Measurements from ENCODE around the gene DMXL1.

Gene DMXL1

DNA sequence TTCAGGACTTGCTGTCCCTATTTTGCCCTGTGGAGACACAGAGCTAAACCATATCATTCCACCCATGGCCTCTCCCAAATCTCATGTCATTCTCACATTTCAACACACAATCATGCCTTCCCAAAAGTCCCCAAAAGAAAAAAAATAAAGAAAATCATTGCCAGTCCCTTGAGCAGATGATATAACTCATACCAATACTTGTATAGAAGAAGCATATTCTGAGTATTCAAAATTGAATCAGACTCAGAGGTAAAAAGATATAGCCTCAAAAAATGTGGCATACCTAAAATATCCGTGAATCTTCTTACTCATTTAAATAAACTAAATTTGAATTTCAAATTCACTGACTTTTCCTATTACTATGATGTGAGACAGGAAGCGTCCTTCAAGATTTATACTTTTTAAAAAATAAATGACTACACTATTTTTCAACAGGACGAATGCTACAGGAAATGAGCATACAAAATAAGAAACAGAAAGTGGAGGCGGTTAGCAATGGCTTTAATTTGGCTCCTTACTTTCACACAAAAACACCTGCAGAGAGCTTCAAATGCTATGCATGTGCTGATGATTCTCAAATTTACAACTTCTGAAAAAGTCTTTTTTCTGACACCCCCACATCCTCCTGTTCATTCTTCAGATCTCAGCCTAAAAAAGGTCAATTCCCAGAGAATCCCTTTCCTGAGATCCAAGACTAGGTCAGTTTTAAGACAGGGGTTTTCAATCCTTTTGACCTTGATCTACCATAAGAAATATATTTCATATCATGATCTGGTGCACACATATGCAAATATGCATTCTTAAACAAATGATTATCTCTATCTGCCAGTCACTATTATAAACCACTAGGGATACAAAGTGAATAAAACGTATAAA lies 39.6 kb upstream of the DMXL1 start:
- no peak for DNase-seq (ENCODE audit: extremely low read depth, low read depth)
- H3K4me3 ChIP-seq (replicated peaks; ENCODE audit: low read depth, low read length), result no peak overlapping the region

DNA sequence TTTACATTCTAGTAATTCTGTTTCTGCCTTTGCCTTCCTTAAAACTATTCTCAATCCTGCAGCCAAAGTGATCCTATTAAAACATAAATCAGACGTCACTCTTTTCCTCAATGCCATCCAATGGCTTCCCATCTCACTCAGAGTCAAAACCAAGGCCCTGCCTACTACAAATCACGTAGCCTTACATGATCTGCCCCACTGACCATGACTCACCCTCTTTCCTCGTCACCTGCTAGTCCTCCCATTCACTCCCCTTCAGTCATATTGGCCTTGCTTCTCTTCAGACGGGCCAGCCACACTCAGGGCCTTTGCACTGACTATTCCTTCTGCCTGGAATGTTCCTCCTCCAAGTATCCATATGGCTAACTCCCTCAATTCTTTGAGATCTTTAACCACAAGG lies 39.0 kb upstream of the DMXL1 start:
- no peak for DNase-seq (ENCODE audit: extremely low read depth, low read depth)

More for the DNA sequence above, 39.6 kb upstream of the DMXL1 start:
- TF ChIP-seq, protein P1, sequence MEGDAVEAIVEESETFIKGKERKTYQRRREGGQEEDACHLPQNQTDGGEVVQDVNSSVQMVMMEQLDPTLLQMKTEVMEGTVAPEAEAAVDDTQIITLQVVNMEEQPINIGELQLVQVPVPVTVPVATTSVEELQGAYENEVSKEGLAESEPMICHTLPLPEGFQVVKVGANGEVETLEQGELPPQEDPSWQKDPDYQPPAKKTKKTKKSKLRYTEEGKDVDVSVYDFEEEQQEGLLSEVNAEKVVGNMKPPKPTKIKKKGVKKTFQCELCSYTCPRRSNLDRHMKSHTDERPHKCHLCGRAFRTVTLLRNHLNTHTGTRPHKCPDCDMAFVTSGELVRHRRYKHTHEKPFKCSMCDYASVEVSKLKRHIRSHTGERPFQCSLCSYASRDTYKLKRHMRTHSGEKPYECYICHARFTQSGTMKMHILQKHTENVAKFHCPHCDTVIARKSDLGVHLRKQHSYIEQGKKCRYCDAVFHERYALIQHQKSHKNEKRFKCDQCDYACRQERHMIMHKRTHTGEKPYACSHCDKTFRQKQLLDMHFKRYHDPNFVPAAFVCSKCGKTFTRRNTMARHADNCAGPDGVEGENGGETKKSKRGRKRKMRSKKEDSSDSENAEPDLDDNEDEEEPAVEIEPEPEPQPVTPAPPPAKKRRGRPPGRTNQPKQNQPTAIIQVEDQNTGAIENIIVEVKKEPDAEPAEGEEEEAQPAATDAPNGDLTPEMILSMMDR (IDR thresholded peaks at IDR 0.05; ENCODE audit: low read depth, low read length, missing control alignments), result no peak

DNA sequence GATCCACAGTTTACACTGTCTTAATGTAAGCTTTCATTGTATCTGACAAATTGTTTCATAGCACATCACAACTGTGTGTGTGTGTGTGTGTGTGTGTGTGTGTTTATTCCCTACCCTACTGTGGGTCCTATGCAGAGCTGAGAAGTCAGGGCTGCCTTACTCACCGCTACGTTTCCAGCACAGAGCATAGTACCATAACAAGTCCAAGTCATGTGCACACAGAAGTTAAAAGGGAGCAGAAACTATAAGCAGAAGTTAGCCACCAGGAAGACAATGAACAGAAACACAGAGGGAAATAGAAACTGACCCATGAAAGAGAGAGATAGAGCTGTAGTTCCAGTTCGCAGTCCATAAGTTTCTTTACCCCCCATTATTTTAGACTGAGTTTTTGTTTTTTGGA lies 38.2 kb upstream of the DMXL1 start:
- no peak overlapping the region for H3K4me3 ChIP-seq (replicated peaks; ENCODE audit: low read depth, low read length)
- no peak for DNase-seq (ENCODE audit: extremely low read depth, low read depth)
- TF ChIP-seq, protein P1 (IDR thresholded peaks at IDR 0.05; ENCODE audit: low read depth, low read length, missing control alignments), result no peak

More for the DNA sequence above, 39.0 kb upstream of the DMXL1 start:
- TF ChIP-seq, protein P1 (IDR thresholded peaks at IDR 0.05; ENCODE audit: low read depth, low read length, missing control alignments), result no peak
- no peak overlapping the region for H3K4me3 ChIP-seq (replicated peaks; ENCODE audit: low read depth, low read length)

DNA sequence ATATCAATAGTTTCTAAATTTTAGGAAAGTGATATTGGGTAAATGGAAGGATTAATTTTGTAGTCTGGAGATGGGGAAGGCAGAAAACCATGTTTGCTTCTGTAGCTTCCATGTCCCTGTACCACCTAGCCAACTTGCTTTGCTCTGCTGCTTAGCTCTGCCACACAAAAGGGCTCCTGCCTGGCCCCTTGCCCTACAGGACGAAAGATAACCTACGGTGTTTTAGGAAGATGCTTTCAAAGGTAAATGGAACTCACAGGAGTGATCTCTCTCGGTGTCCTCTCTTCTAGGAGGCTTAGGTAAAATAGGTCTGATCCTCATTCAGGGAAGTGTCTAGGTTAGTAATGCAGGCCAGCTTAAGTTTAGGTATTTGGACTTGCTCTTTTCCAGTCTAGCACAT lies 37.8 kb upstream of the DMXL1 start:
- DNase-seq (ENCODE audit: extremely low read depth, low read depth), result no peak
- TF ChIP-seq, protein P1 (IDR thresholded peaks at IDR 0.05; ENCODE audit: low read depth, low read length, missing control alignments), result no peak
- no peak overlapping the region for H3K4me3 ChIP-seq (replicated peaks; ENCODE audit: low read depth, low read length)

DNA sequence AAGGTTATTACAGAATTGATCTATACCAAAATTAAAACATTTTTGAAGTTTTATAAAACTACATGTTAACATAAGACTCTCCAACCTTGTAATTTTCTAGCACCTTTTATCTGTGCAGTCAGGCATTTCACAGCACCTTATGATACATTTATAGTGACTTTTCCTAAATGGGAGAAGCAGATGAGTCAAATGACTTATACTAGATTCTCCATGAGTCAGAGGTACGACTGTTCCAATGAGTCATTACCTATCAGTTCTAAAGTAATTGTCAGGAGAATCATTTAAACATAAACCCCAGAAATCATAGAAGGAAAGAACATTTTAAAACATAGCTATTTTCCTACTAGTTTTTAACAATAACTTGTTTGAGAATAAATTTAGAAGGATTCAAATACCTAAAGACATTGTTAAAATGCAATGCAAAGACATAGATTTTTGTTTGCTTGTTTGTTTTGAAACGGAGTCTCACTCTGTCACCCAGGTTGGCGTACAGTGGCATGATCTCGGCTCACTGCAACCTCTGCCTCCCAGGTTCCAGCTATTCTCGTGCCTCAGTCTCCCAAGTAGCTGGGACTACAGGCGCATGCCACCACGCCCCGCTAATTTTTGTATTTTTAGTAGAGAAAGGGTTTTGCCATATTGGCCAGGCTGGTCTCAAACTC lies 34.7 kb upstream of the DMXL1 start:
- no peak overlapping the region for H3K4me3 ChIP-seq (replicated peaks; ENCODE audit: low read depth, low read length)
- peak; percentile 22 for DNase-seq (ENCODE audit: extremely low read depth, low read depth)
- TF ChIP-seq, protein P1 (IDR thresholded peaks at IDR 0.05; ENCODE audit: low read depth, low read length, missing control alignments), result no peak

DNA sequence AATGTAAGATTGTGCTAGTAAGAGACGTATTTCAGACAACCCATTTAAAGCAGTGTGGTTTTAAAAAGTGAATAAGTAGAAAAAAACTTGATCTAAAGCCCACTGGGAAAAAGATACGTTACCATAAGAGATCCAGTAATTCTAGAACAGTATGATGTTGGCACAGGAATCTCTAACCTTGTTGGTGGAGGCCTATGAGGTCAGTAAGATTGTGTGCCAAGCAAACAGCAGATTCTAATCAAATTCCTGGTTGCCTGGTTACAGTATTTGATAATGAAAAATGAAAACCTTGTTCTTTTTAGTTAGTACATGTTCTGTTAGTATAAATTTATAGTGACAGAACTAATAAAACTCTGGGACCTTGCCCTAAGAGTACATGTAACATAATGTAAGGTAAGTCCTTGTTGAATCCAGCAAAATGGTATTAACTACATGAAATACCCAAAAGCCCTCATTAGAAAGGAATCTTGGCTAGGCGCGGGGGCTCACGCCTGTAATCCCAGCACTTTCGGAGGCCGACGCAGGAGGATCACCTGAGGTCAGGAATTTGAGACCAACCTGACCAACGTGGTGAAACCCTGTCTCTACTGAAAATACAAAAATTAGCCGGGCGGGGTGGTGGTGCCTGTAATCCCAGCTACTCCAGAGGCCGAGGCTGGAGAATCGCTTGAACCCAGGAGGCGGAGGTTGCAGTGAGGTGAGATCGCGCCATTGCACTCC lies 33.2 kb upstream of the DMXL1 start:
- no peak for DNase-seq (ENCODE audit: extremely low read depth, low read depth)
- H3K4me3 ChIP-seq (replicated peaks; ENCODE audit: low read depth, low read length), result no peak overlapping the region
- TF ChIP-seq, protein P1 (IDR thresholded peaks at IDR 0.05; ENCODE audit: low read depth, low read length, missing control alignments), result no peak
